ENCODE measurements around the gene SERF2.
"Not testable (repeated sequence)": the region's sequence is repeated elsewhere in the genome, so short reads cannot be mapped to it uniquely, and the experiment has no call there.

SERF2 gene

GRCh38 chr15:43791993-43792760, at the start of gene SERF2:
TSS of gene SERF2 (plus strand) at chr15:43792320. CDS start at chr15:43792377, 57 bp downstream.
- no peak for TF ChIP-seq CTCF (IDR thresholded peaks at IDR 0.05; ENCODE audit: low read depth, low read length, missing control alignments)
- peak; percentile 94 for DNase-seq (ENCODE audit: extremely low read depth, low read depth)
- H3K4me3 ChIP-seq (replicated peaks; ENCODE audit: low read depth, low read length): peak within 1 kb of the TSS; percentile 83

- DNase-seq (ENCODE audit: extremely low read depth, low read depth): peak; percentile 58
- peak within 1 kb of the TSS; percentile 76 for H3K4me3 ChIP-seq (replicated peaks; ENCODE audit: low read depth, low read length)
Observed at GRCh38 chr15:43746245-43746902, 45.7 kb upstream of the SERF2 start, which contains the start of gene PDIA3. TSS of gene PDIA3 (plus strand) at chr15:43746438. CDS start at chr15:43746540, 102 bp downstream.

- H3K4me3 ChIP-seq (replicated peaks; ENCODE audit: low read depth, low read length): peak overlapping the region; percentile 76
- DNase-seq (ENCODE audit: extremely low read depth, low read depth): not testable (repeated sequence)
Observed at GRCh38 chr15:43746903-43747309, 45.2 kb upstream of the SERF2 start.

GRCh38 chr15:43748376-43748775, 43.7 kb upstream of the SERF2 start:
- no peak for TF ChIP-seq CTCF (IDR thresholded peaks at IDR 0.05; ENCODE audit: low read depth, low read length, missing control alignments)
- peak overlapping the region; percentile 76 for H3K4me3 ChIP-seq (replicated peaks; ENCODE audit: low read depth, low read length)
- DNase-seq (ENCODE audit: extremely low read depth, low read depth): no peak

- 0 out of 2 replicates have a peak overlapping the region, but pooled peaks have one; percentile 17 for H3K4me3 ChIP-seq (replicated peaks; ENCODE audit: low read depth, low read length)
- TF ChIP-seq CTCF (IDR thresholded peaks at IDR 0.05; ENCODE audit: low read depth, low read length, missing control alignments): no peak
- DNase-seq (ENCODE audit: extremely low read depth, low read depth): no peak
Observed at GRCh38 chr15:43749690-43750345, 42.3 kb upstream of the SERF2 start.

- no peak for DNase-seq (ENCODE audit: extremely low read depth, low read depth)
- no peak overlapping the region for H3K4me3 ChIP-seq (replicated peaks; ENCODE audit: low read depth, low read length)
- TF ChIP-seq CTCF (IDR thresholded peaks at IDR 0.05; ENCODE audit: low read depth, low read length, missing control alignments): no peak
Observed at GRCh38 chr15:43751885-43752284, 40.2 kb upstream of the SERF2 start.

GRCh38 chr15:43762824-43763223, 29.3 kb upstream of the SERF2 start:
- no peak for DNase-seq (ENCODE audit: extremely low read depth, low read depth)
- no peak for TF ChIP-seq CTCF (IDR thresholded peaks at IDR 0.05; ENCODE audit: low read depth, low read length, missing control alignments)
- H3K4me3 ChIP-seq (replicated peaks; ENCODE audit: low read depth, low read length): no peak overlapping the region

Measured in HFF-Myc (cell line).